K562 (cell line): Measurements from ENCODE around the gene FGFBP3. TPM values are rescaled to one million over a fixed set of nuclear protein-coding genes. Genes with fewer than 3 reads are reported as not detected.

ENCODE experiments used
- ATF2 ChIP-seq: sonication (generic); formaldehyde crosslinking; IDR thresholded peaks from 2 replicates; pipeline ENCODE4 v1.8.1; 2022; ENCODE audit warnings: missing genetic modification reagents
- BCLAF1 ChIP-seq, 2 experiments: fragments of 450-650 bp in 1 of 2; IDR thresholded peaks; 2 replicates each; pipeline ENCODE4 v1.6.1; 2011 to 2017; ENCODE audit warnings: low read depth in 2 of 2, antibody characterized with exemption in 1 of 2, borderline replicate concordance in 1 of 2, low read length in 1 of 2, mild to moderate bottlenecking in 1 of 2, mixed read lengths in 1 of 2; ENCODE audit not compliant: control insufficient read depth in 1 of 2
- GATA2 ChIP-seq: sonication (generic); formaldehyde crosslinking; IDR thresholded peaks from 2 replicates; pipeline ENCODE4 v1.4.0; 2020; ENCODE audit warnings: mild to moderate bottlenecking, missing genetic modification reagents
- GTF3C2 ChIP-seq: IDR thresholded peaks from 3 replicates; pipeline ENCODE4 v1.6.1; 2011; ENCODE audit warnings: borderline replicate concordance, mild to moderate bottlenecking, moderate library complexity; ENCODE audit not compliant: insufficient read length; ENCODE audit errors: extremely low read depth
- KLF16 ChIP-seq: IDR thresholded peaks from 2 replicates; pipeline ENCODE4 v1.6.1; 2016; ENCODE audit warnings: antibody characterized with exemption
- LEF1 ChIP-seq: fragments of 450-650 bp; IDR thresholded peaks from 2 replicates; pipeline ENCODE4 v1.6.1; 2016; ENCODE audit warnings: mild to moderate bottlenecking
- RFX1 ChIP-seq: fragments of 450-650 bp; IDR thresholded peaks from 2 replicates; pipeline ENCODE4 v1.6.1; 2016; ENCODE audit warnings: mild to moderate bottlenecking, moderate library complexity
- SPI1 ChIP-seq: IDR thresholded peaks from 2 replicates; pipeline ENCODE4 v1.6.1; 2011; ENCODE audit warnings: low read depth, low read length, control low read depth, borderline replicate concordance
- ZNF175 ChIP-seq: fragments of 200-800 bp; sonication (Bioruptor generic); IDR thresholded peaks from 2 replicates; pipeline ENCODE4 v1.6.1; 2016; ENCODE audit warnings: low read depth, mild to moderate bottlenecking, missing genetic modification characterization, missing compliant biosample characterization
- ZNF699 ChIP-seq: fragments of 250-450 bp; sonication (Bioruptor Pico); IDR thresholded peaks from 2 replicates; pipeline ENCODE4 v1.8.0; 2021; ENCODE audit warnings: mild to moderate bottlenecking, moderate library complexity; ENCODE audit not compliant: insufficient replicate concordance
- ZNF707 ChIP-seq: fragments of 250-450 bp; sonication (Bioruptor Pico); conservative IDR thresholded peaks from 2 replicates; pipeline ENCODE4 v1.8.0; 2022; ENCODE audit warnings: inconsistent platforms, mild to moderate bottlenecking, moderate library complexity
- polyA plus RNA-seq, 8 experiments: library from polyadenylated mRNA; depleted of rRNA in 4 of 8; stranded (reverse) in 5 of 8; unstranded in 3 of 8; fragments of >200 nt; fragmentation: Nextera tagmentation in 2 of 8; fragmentation: Illumina TruSeq in 1 of 8; extraction: Ambion mirVana in 2 of 8; extraction: Trizol in 1 of 8; gene quantifications; 2 replicates each; pipeline versions ENCODE4 v1.2.1 to v1.2.3, GENCODE V29; 2011 to 2014; ENCODE audit warnings: inconsistent platforms in 1 of 8, missing spikeins in 1 of 8
- total RNA-seq, 7 experiments: library from RNA; depleted of rRNA in 6 of 7; stranded (reverse); fragments of >200 nt in 6 of 7; fragmentation: Illumina TruSeq in 2 of 7; extraction: Trizol in 2 of 7; gene quantifications; 2 replicates each; pipeline versions ENCODE4 v1.2.1 to v1.2.3, GENCODE V29; 2011 to 2021; ENCODE audit warnings: low replicate concordance in 1 of 7
- TF ChIP-seq, protein P1 (sequence below): sonication (generic); formaldehyde crosslinking; IDR thresholded peaks from 2 replicates; pipeline ENCODE4 v1.8.1; 2023; ENCODE audit warnings: mild to moderate bottlenecking, missing genetic modification reagents

Gene FGFBP3
- total and polyA plus RNA-seq, 9 of the 15 experiments (the other 6 are each of a cell fraction or from before 2014, with no cell fraction given), result 0.58 to 3.0 (median 1.5) TPM

DNA sequence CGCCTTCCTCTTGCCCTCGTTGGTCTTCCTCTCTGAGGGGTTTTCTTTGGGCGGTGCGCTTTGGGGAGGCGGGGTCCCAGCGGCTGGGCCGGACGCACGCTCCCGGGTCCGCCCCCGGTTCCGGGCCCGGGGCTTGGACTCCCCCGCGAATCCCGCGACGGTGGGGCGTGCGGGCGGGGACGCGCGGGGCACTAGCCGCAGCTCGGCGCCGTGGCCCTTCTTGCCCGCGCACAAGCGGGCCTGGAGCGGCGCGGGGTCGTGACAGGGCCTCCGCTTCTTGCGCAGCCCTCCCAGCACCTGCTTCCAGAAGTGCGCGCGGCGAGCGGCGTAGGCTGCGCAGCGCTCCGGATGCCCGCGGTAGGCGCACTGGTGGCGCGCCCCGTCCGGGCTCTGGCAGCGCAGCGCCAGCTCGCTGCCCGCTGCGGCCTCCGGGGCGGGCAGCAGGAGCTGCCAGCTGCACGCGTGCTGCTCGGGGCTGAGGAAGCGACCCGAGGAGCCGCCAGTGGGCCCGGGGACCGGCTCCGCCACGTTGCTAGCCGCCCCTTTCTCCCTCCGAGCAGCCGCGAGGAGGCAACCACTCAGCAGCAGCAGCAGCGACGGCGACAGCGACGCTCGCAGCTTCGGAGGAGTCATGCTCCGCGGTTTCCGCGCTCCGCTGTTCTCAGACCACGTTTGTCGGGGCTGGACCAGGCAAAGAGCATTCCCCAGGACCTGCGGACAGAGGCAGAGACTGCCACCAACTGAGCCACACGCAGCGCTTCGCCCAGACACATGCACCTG is 759 bp downstream of the FGFBP3 start (continued):
- no peak for TF ChIP-seq GTF3C2
- no peak for TF ChIP-seq ZNF707 (CRISPR knock-in tag)
- no peak for TF ChIP-seq KLF16
- no peak for TF ChIP-seq ZNF175 (CRISPR knock-in tag)
- TF ChIP-seq ATF2 (CRISPR knock-in tag), result no peak
- TF ChIP-seq ZNF699 (CRISPR knock-in tag), result no peak
- no peak for TF ChIP-seq BCLAF1 (IDR thresholded peaks at IDR 0.05; ENCODE audit: borderline replicate concordance in 1 of 2, control insufficient read depth in 1 of 2, low read depth in 2 of 2, low read length in 1 of 2)
- no peak for TF ChIP-seq GATA2 (CRISPR knock-in tag)
- no peak for TF ChIP-seq RFX1
- TF ChIP-seq SPI1, result no peak
- TF ChIP-seq LEF1, result no peak
- TF ChIP-seq, protein P1, sequence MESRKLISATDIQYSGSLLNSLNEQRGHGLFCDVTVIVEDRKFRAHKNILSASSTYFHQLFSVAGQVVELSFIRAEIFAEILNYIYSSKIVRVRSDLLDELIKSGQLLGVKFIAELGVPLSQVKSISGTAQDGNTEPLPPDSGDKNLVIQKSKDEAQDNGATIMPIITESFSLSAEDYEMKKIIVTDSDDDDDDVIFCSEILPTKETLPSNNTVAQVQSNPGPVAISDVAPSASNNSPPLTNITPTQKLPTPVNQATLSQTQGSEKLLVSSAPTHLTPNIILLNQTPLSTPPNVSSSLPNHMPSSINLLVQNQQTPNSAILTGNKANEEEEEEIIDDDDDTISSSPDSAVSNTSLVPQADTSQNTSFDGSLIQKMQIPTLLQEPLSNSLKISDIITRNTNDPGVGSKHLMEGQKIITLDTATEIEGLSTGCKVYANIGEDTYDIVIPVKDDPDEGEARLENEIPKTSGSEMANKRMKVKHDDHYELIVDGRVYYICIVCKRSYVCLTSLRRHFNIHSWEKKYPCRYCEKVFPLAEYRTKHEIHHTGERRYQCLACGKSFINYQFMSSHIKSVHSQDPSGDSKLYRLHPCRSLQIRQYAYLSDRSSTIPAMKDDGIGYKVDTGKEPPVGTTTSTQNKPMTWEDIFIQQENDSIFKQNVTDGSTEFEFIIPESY (CRISPR knock-in tag), result peak; percentile 17; the same call in 1 of the 2 replicates
- TF ChIP-seq, all 486 proteins: peak for 85
